Right ventricle myocardium inferior (tissue), 1 donor: ENCODE results near the gene ARHGEF4. TPM values are rescaled to one million over a fixed set of nuclear protein-coding genes. Genes with fewer than 3 reads are reported as not detected.

Experiments
- ATAC-seq: fragments of 200-7000 bp; cut with Tn5 transposase; one replicate; pipeline ENCODE4 v1.9.1; 2020; ENCODE audit warnings: mild to moderate bottlenecking, moderate library complexity
- DNase-seq: peaks from one replicate; pipeline ENCODE4 v3.0.0; 2021; ENCODE audit errors: missing footprints
- intact Hi-C: fragments of 100-400 bp; cut with DNase I; formaldehyde crosslinking; loops from one replicate; pipeline ENCODE4 v1.11.0; 2022
- total RNA-seq: library from RNA; stranded (reverse); fragmentation: NEBNext Ultra II Directional; extraction: Animal tissue kit (Norgen Biotek cat#: 25700); gene quantifications from one replicate; pipeline ENCODE4 v1.2.1, GENCODE V29; 2021
- donor health status: DM: no; HTN: yes; CAD: no; lungs with severe emphysema.

Gene ARHGEF4
- total RNA-seq, 1 donor from 2014 or later: 4.1 TPM

DNA sequence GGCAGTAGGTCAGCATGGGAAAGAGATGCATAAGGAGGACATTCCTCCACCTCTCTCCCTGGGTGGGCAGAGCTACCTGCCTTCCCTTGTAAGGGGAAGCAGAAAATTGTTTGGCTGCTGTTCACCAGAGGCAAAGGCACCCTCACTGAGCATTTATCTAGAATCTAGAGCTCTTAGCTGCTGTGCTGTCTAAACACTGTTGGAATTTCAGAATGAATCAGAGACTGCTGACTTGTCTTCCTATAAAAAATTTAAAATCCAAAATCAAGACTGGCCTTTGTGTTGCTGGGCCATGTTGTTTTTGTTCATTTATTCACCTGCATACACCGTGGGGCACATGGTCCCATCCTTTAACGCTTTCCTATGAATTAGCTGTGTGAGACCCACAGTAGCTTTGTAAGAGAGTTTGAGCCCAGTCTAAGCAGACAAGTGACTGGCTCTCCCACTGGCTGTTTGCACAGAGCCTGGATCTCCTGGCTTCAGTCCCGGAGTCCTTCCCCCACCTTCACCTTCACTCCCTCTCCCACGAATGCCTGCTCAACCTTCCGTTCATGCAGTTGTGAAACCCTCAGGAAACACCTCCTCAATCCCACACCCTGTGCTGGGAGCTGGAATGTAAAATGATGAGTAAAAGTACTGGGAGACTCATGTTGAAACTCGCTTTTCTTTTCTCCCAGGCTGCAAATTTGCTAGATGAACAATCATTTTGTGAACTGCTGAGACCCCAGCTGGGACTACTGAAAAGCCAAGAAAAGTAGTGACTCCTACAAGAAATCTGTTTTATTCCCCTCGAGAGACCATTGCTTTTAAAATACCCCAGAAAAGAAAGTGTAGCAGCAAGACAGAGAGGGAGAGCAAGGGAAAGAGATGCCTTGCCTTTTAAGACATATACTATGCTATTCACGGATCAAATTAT is 180.4 kb downstream of the ARHGEF4 start:
- ATAC-seq (no peak), DNase-seq (no peak)
- intact Hi-C loops: no loop called here

DNA sequence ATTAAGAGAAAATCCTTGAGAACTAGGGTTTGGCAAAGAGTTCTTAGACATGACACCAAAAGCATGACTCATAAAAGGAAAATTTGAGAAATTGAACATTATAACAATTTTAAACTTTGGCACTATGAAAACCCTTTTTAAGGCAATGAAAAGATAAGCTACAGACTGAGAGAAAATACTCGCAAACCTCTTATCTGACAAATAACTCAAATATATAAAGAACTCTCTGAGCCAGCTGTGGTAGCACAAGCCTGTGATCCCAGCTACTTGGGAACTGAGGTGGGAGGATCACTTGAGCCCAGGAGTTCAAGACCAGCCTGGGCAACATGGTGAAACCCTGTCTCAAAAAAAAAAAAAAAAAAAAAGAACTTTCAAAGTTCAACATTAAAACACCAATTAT is 186.0 kb downstream of the ARHGEF4 start:
- ATAC-seq (no peak), DNase-seq (no peak)
- intact Hi-C loops: no loop called here

DNA sequence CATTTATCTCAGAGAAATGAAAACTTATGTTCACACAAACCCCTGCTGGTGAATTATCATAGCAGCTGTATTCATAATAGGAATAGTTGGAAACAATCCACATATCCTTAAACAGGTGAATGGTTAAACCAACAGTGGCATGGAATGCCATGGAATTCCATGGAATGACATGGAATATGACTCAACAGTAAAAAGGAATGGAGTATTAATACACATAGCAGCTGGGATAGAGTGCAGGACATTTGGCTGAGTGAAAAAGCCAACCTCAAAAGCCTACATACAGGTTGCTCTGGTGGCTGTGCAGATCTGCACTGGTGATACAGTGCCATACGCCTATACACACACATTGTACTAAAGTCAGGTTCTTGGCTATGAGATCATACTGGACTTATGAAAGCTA is 187.0 kb downstream of the ARHGEF4 start:
- no peak for DNase-seq
- intact Hi-C loops: no loop called here
- ATAC-seq: no peak

DNA sequence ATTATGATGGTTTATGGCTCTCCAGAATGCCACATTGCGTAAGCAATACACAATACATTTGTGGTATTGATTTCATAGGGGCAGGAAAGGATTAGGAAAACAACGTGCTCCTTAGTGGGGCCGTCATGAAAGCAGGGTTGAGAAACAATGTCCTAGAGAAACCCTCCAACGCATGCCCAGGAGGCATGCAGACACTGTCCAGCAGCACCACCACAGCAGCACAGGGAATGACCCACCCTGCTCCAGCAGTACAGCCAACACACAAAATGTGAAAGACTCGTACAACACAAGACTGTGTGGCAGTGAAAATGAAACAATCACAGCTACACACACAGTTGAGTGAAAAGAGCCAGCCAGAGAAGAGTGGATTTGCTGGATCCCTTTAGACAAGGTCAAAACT is 190.2 kb downstream of the ARHGEF4 start:
- DNase-seq: no peak
- ATAC-seq: no peak
- intact Hi-C loops: no loop called here

DNA sequence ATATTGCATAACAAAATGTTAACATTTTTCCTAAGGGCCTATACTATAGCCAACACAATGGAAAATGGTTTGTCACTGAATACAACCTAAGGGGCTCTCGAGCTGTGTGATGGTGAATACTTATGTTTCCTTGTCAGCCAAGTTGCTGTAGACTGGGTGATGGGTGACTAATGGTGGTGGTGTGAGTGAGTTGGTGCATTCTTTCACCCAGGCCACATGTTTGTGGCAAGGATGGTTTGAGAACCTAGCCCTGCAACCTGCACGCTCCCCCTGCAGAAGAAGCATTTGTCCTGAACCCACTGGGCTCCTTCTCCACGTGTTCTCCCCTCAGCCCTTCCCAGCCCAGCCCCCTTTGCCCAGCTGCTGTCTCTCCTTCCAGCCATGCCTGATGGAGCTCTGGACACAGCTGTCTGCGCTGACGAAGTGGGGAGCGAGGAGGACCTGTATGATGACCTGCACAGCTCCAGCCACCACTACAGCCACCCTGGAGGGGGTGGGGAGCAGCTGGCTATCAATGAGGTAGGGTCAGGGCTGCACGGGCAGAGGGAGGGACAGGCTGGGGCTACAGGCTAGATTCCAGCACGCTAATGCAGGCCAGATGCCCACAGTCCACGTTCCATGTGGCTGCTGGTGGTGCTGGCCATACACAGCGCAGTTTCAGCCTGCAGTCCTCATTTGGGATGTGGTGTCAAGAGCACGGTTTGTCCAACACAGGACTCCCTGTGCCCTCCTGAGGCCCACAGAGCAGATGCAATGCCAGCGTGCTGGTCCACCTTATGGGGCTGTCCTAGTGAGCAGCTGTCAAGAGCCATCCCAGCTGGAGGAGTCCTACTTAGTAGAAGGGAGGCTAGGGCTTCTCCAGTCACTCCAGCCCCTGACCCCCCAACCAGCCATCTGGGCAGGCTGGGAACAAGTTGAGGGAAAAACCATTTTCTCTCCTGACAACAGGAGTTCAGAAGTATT is 191.1 kb downstream of the ARHGEF4 start:
- ATAC-seq (no peak), DNase-seq (no peak)
- intact Hi-C loops: no loop called here

DNA sequence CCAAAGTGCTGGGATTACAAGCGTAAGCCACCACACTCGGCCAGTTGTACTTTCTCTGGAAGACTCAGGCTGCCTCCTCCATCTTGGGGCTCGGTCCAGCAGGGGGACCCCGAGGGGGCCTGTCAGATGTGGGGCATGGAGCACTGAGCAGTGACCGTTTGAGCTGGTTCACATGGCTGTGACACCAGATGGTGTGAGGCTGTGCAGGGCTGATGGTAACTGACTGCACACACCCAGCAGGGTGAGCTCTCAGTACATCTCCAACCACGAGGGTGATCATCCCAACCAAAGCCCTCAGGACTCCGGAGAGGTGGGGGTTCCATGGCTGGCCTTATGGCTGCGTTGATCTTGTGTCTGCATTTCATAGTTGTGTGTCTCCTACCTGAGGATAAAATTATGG is 193.1 kb downstream of the ARHGEF4 start:
- intact Hi-C loops: no loop called here
- no peak for DNase-seq
- no peak for ATAC-seq

DNA sequence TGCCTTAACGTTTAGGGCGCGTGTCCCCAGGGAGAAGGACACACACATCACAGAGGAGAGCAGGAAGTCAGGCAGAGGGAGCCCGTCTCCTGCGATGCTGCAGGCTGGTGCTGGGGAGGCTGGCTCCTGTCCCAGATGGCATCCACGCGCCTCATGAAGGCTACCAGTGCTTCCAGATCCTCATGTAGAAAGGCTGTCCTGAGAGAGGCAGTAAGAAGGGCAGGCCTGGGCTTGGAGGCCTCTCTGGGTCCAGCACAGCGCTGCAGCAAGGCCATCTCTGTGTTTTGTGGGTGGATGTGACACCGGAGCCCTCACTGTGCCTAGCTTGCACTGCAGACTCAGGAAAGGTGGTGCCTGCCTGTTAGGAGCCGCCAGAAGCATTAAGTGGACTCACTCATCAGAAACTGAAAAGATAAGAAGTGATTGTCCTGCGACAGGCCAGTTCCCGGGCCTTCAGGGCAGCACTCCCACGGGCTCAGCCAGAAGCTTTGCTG is 193.8 kb downstream of the ARHGEF4 start:
- ATAC-seq (peak; percentile 25), DNase-seq (no peak)

DNA sequence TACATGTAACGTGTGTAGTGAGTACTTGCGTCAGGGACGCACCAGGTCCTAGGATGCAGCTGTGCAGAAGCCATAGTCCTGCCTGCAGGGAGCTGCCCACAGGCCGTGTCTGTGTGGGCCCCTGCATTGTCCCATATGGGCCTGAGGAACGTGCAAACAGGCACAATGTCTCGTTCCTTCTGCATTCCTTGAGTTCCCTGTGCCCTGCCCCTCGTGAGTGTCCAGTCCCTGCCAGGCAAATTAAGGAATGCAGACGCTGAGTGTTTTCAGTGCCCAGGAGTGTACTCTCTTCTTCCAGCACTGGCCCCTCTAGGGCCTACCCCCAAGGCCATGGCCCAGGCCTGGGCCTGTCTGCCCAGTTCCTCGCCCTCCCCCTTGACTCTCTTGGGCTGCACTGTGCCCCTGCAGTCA is 194.7 kb downstream of the ARHGEF4 start:
- DNase-seq: no peak
- intact Hi-C loops: no loop called here
- ATAC-seq: no peak

More for the DNA sequence above, 193.8 kb downstream of the ARHGEF4 start:
- intact Hi-C loops: no loop called here

DNA sequence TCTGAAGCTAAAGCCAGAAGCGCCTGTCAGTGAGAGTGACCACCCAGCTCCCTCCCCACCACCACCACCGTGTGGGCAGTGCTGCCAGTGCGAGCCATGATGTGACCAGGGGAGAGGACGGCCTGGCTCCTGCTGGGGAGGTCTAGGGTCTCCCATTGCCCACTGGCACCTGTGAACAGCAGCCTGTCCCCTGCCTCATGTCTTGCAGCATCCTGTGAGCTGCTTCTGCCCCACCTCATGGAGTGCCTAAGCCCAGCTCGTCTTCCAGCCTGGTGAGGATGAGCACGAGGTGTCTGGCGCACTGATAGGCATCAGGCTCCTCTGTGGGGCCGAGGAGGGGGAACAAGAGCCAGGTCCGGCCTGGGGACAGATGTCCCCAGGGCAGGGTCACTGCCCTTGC is 195.2 kb downstream of the ARHGEF4 start:
- ATAC-seq (no peak), DNase-seq (no peak)
- intact Hi-C loops: no loop called here

DNA sequence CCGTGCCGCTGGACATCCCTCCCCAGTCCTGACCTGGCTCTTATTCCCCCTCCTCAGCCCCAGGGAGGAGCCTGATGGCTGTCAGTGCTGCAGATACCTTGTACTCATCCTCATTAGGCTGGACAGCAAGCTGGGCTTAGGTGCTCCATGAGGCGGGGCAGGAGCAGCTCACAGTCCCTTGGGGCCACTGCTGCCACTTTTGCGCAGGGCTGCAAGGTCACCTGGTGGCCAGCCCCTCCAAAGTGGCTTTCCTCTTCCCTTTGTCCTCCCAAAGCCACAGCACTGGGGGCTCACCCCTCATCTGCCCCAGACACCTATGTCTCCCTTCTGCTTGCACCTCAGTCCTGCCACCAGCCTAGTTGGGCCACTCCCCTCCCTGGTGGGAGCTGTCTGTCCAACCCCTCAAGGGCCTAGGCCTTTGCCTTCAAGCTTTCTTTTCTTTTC is 195.7 kb downstream of the ARHGEF4 start:
- DNase-seq: no peak
- intact Hi-C loops: no loop called here
- no peak for ATAC-seq

DNA sequence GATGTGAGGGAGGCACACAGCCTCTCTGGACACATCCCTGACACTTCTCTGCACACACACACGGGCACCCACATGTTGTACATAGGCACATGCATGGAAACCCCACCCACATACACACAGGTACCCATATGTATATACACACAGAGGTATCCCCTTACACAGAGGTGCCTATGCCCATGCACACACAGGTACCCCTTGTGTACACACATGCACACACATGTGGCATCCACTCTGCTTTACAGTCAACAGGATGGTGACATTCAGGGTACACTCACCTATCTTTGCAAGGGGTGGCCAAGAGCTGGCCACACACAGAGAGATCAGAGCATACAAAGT is 197.0 kb downstream of the ARHGEF4 start:
- DNase-seq: no peak
- intact Hi-C loops: no loop called here
- ATAC-seq: no peak

DNA sequence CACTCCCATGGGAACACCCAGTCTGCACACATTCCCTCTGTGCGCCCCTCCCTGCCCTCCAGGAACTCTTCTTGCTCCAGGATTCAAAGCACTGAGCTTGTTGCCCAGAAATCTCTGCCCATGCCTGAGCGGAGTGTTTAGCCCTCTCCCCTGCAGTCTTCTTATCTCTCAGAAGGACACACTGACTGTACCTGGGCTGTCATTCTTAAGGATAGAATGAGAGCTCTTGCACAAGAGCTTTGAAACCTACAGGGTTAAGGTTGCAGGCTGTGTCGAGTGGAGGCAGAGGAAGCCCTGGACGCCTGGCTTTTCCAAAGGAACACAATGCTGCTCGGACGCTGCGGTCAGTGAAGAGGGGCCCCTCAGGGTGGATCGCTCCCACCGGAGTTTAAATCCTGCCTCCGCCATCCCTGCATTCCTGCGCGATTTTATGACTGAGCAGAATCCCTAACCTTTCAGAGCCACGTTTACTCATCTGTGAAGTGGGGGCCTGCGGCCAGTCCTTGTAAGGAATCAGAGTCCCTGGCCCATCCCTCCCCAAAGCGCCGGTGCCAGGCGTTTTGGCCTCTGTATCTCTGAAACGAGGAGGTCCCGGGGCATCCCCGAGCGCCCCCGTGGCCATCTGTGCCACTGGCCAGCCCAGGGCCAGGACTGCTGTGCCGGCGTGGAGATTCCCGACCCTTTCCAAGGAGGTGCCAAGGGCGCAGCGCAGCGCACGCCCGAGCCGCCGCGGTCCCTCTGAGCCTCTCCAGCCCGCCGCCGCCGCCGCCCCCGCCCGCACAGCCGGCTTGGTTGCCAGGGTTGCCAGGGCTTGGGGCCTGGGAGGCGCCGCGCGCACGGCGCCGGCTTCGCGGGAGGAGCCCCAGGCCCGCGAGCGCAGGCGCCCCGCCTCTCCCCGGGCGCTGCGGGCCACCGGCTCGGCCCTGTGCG is 197.7 kb downstream of the ARHGEF4 start:
- DNase-seq (no peak), ATAC-seq (no peak)
- intact Hi-C loops: no loop called here

DNA sequence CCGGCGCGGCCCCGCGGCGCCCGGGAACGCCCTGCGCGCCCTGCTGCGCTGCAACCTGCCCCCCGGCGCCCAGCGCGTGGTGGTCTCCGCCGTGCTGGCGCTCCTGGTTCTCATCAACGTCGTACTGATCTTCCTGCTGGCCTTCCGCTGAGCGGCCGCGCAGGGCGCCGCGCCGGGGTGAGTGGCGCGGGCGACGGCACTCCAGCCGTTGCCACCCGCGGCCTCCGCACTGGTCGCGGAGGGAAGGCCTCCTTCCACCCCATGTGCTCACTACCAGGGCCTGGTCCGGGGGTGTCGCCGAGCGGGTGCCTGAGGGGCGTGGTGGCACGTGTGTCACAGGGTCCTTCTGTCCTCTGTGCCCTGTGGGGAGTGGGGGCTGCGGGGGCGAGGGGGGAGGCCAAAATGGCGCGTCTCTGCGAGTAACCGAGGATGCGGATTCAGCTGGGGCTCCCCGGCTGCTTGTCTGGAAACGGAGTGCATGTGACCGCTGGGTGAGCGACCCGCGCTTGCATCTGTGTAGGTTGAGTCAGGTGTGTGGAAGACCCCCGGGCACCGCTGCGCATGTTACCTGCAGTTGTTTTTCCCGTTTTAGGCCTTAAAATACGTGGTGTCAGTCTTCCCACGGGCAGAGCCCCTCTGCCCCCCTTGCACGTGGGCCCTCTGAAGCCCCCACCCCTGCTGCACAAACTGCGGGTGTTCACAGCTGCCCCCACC is 198.6 kb downstream of the ARHGEF4 start:
- intact Hi-C loops: no loop called here

DNA sequence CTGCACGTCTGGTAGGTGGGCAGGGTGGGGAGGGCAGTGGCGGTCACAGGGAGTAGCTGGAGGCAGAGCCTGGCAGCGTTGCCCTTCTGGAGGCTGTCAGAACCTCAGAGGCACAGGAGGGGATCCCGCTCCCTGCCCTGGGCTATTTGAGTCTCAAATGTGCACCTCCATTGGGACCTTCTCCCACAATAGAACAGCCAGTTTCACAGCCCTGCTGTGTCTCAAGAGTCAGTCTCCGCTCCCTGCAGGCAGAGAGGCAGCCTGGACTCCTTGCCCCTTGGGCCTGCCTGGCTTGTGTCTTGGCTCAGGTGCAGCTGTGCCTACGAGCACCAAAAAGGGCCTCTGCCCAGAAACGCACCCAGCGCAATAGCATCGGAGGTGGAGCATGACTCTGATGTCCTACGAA is 199.1 kb downstream of the ARHGEF4 start:
- DNase-seq (no peak), ATAC-seq (no peak)
- intact Hi-C loops: no loop called here

More for the DNA sequence above, 198.6 kb downstream of the ARHGEF4 start:
- ATAC-seq: no peak
- no peak for DNase-seq

DNA sequence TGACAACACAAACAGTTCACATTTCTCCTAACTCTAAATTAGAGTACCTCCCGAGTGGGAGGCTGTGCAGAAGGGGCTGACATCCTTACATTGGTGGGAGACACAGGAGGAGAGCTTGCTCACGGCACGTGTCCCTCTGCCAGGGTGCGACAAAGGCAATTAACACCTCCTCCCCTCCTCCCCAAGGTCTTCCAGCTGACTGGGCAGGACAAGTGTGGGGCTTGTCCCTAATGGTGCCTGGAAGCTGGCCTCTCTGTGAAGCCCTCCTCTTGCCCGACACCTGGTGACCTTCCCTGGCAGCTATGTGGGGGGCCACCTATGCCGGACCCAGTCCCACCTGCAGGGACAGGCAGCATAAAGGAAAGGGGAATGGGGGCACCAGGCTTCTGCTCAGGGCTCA is 199.6 kb downstream of the ARHGEF4 start:
- intact Hi-C loops: no loop called here
- DNase-seq (no peak), ATAC-seq (no peak)

DNA sequence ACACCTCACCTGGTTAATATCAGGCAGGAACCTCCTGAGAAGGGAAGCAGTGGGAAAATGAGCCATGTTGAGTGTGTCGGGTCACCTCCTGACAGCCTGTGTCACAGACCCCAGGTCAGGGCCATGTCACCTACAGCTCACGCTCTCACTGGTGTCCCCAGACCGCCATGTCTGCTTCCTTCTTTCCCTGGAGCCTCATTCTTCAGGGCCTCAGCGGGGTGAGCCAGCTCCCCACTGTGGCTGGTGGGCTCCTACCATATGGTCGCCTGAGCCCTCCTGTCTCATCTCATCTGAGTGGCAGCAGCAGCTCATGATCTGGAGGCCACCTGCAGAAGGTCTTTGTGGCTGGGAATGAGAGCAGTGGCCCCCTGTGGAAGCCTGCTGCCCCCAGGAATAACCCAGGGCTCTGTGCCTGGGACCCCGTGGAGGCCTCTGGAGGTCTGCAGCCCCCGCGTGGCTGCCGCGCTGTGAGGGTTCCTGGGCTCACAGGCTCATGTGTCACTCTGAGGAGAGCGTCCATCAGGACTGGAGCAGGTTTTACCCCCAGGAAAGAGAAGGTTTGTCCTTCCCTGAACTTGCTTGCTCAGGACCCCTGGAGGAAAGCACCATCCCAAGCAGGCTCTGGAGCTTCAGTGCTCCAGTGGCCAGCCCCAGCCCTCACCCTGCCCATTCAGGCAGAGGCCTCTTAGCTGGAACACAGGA is 200.1 kb downstream of the ARHGEF4 start:
- intact Hi-C loops: no loop called here
- DNase-seq: no peak
- no peak for ATAC-seq
